Liver (tissue), 9 donors: ENCODE measurements around the gene FAM120B. TPM values are rescaled to one million over a fixed set of nuclear protein-coding genes. Genes with fewer than 3 reads are reported as not detected.

Experiments used
- DNase-seq: peaks from one replicate; pipeline ENCODE4 v3.0.0-alpha.2; 2017; ENCODE audit warnings: low spot score
- H3K27ac ChIP-seq, 2 donors: one replicate each; pipeline ENCODE4 v1.7.0; 2013; ENCODE audit warnings: inconsistent platforms in 2 of 2, low read length in 2 of 2, control low read depth in 1 of 2, low read depth in 1 of 2, mild to moderate bottlenecking in 1 of 2
- H3K27me3 ChIP-seq, 4 donors: one replicate each; pipeline versions ENCODE4 v1.6.1 to v1.7.0; 2013; ENCODE audit warnings: low read length in 3 of 4, inconsistent platforms in 1 of 4, mild to moderate bottlenecking in 1 of 4, moderate library complexity in 1 of 4; ENCODE audit not compliant: control insufficient read depth in 4 of 4, insufficient read depth in 4 of 4
- H3K36me3 ChIP-seq, 4 donors: one replicate each; pipeline versions ENCODE4 v1.6.1 to v1.7.0; 2013; ENCODE audit warnings: low read length in 3 of 4, mild to moderate bottlenecking in 3 of 4, low read depth in 1 of 4, moderate library complexity in 1 of 4; ENCODE audit not compliant: control insufficient read depth in 4 of 4, insufficient read depth in 3 of 4
- H3K4me1 ChIP-seq, 4 donors: one replicate each; pipeline versions ENCODE4 v1.6.1 to v1.7.0; 2013; ENCODE audit warnings: low read length in 3 of 4, mild to moderate bottlenecking in 3 of 4, moderate library complexity in 1 of 4; ENCODE audit not compliant: control insufficient read depth in 4 of 4, insufficient read depth in 4 of 4
- H3K4me3 ChIP-seq, 3 donors: one replicate each; pipeline versions ENCODE4 v1.6.1 to v1.7.0; 2013; ENCODE audit warnings: low read length in 3 of 3, control low read depth in 1 of 3, low read depth in 1 of 3, mild to moderate bottlenecking in 1 of 3
- H3K9ac ChIP-seq, 2 donors: one replicate each; pipeline ENCODE4 v1.7.0; 2013; ENCODE audit warnings: low read length in 2 of 2, mild to moderate bottlenecking in 2 of 2, moderate library complexity in 2 of 2, control low read depth in 1 of 2, low read depth in 1 of 2
- H3K9me3 ChIP-seq, 4 donors: one replicate each; pipeline versions ENCODE4 v1.6.1 to v1.7.0; 2013; ENCODE audit warnings: low read length in 3 of 4; ENCODE audit not compliant: control insufficient read depth in 4 of 4
- ATF3 ChIP-seq: IDR thresholded peaks from 2 replicates; pipeline ENCODE4 v1.6.1; 2016; ENCODE audit warnings: antibody characterized with exemption
- EGR1 ChIP-seq, 2 donors: IDR thresholded peaks; 2 replicates each; pipeline ENCODE4 v1.6.1; 2016 to 2018; ENCODE audit warnings: antibody characterized with exemption in 2 of 2, low read depth in 2 of 2
- FOXA1 ChIP-seq: IDR thresholded peaks from 2 replicates; pipeline ENCODE4 v1.6.1; 2016; ENCODE audit warnings: antibody characterized with exemption
- FOXA2 ChIP-seq: IDR thresholded peaks from 2 replicates; pipeline ENCODE4 v1.6.1; 2016; ENCODE audit warnings: antibody characterized with exemption
- GABPA ChIP-seq, 2 donors: IDR thresholded peaks in 1 of 2; conservative IDR thresholded peaks in 1 of 2; 2 replicates each; pipeline ENCODE4 v1.6.1; 2016; ENCODE audit warnings: antibody characterized with exemption in 2 of 2, mild to moderate bottlenecking in 1 of 2, moderate library complexity in 1 of 2
- HNF4G ChIP-seq: IDR thresholded peaks from 2 replicates; pipeline ENCODE4 v1.6.1; 2016; ENCODE audit warnings: antibody characterized with exemption
- JUND ChIP-seq, 2 donors: IDR thresholded peaks; 2 replicates each; pipeline ENCODE4 v1.6.1; 2016; ENCODE audit warnings: antibody characterized with exemption in 2 of 2
- NR2F2 ChIP-seq: IDR thresholded peaks from 2 replicates; pipeline ENCODE4 v1.6.1; 2016; ENCODE audit warnings: antibody characterized with exemption
- RAD21 ChIP-seq, 2 donors: IDR thresholded peaks; 2 replicates each; pipeline ENCODE4 v1.6.1; 2016; ENCODE audit warnings: antibody characterized with exemption in 2 of 2, mild to moderate bottlenecking in 2 of 2
- REST ChIP-seq: IDR thresholded peaks from 2 replicates; pipeline ENCODE4 v1.6.1; 2016; ENCODE audit warnings: antibody characterized with exemption, mild to moderate bottlenecking
- RXRA ChIP-seq, 2 donors: IDR thresholded peaks; 2 replicates each; pipeline ENCODE4 v1.6.1; 2017 to 2018; ENCODE audit warnings: antibody characterized with exemption in 2 of 2, mild to moderate bottlenecking in 1 of 2
- SP1 ChIP-seq: IDR thresholded peaks from 2 replicates; pipeline ENCODE4 v1.6.1; 2018; ENCODE audit warnings: antibody characterized with exemption, mild to moderate bottlenecking
- TAF1 ChIP-seq: conservative IDR thresholded peaks from 2 replicates; pipeline ENCODE4 v1.6.1; 2016; ENCODE audit warnings: antibody characterized with exemption, mild to moderate bottlenecking
- YY1 ChIP-seq: IDR thresholded peaks from 2 replicates; pipeline ENCODE4 v1.6.1; 2016; ENCODE audit warnings: antibody characterized with exemption, mild to moderate bottlenecking
- WGBS: extraction: QIAGEN DNeasy Blood & Tissue Kit; methylation state at CpG from one replicate; pipeline ENCODE4 v1.1.7; 2013; 5-methylcytosine and 5-hydroxymethylcytosine counted together
- polyA plus RNA-seq, 2 donors: library from polyadenylated mRNA; stranded (reverse) in 1 of 2; unstranded in 1 of 2; fragments of 200-250 nt in 1 of 2; fragments of >200 nt in 1 of 2; fragmentation: Nextera tagmentation in 1 of 2; extraction: Ambion mirVana in 1 of 2; gene quantifications; one replicate each; pipeline versions ENCODE4 v1.2.1 to v1.2.3, GENCODE V29; 2013 to 2015
- total RNA-seq, 2 donors: library from RNA; depleted of rRNA; stranded (reverse); fragments of >200 nt; gene quantifications; one replicate each; pipeline ENCODE4 v1.2.3, GENCODE V29; 2014
- TF ChIP-seq, protein P1 (sequence below): fragments of 150-350 bp; IDR thresholded peaks from 2 replicates; pipeline ENCODE4 v1.5.1; 2017; ENCODE audit warnings: improper control_type of control experiment, low read depth, low read length; ENCODE audit not compliant: missing input control
- TF ChIP-seq, protein P2 (sequence below): IDR thresholded peaks from 2 replicates; pipeline ENCODE4 v1.6.1; 2016; ENCODE audit warnings: antibody characterized with exemption
- TF ChIP-seq, protein P3 (sequence below): IDR thresholded peaks from 2 replicates; pipeline ENCODE4 v1.6.1; 2016; ENCODE audit warnings: antibody characterized with exemption
- donor health status: healthy.
- donor health status: healthy.
- donor health status: healthy.
- donor health status: healthy.
- donor health status: healthy.

The FAM120B gene
- total and polyA plus RNA-seq, 4 donors: 6.0 to 11.1 (median 9.1) TPM

DNA sequence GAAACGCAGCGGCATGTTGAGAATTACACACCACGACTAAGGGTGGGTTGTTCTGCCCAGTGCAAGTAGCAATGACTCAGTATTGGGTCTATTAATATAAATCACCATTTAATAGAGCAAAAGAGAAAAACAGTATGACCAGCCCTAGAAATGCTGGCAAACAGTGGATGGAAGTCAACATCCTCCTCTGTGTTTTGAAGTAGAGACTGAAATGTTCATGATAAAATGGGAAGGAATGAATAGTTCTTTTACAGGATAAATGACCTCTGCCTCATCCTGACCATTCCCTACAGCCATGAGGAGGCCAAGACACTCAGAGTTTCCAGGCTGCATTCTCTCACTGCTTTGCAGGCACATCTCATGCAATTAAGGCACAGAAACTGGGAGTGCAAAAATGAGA lies 134.8 kb downstream of the FAM120B start:
- WGBS: 81% methylated on average over 3 of the region's 3 CpGs
- no peak for DNase-seq

DNA sequence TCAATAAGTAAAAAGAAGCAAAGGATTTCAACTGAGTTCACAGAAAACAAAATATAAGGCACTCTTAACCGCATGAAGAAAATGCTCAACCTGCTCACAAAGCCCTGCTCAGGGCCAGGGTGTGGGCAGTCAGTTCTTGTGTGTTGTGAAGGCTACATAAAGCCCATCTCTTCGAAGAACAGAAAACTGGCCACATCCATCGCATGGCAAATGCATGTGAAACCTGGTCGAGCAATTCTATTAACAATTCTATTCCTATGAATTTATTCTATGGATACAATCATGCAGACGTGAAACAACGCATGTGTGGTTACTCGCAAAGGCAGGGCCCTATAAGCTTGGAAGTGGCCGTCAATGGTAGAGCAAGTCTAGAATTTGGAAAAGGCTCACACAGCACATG lies 136.0 kb downstream of the FAM120B start:
- no peak for TF ChIP-seq YY1
- TF ChIP-seq FOXA1: no peak
- TF ChIP-seq JUND (IDR thresholded peaks at IDR 0.05): no peak
- no peak for TF ChIP-seq RAD21 (IDR thresholded peaks at IDR 0.05)
- TF ChIP-seq, protein P1, sequence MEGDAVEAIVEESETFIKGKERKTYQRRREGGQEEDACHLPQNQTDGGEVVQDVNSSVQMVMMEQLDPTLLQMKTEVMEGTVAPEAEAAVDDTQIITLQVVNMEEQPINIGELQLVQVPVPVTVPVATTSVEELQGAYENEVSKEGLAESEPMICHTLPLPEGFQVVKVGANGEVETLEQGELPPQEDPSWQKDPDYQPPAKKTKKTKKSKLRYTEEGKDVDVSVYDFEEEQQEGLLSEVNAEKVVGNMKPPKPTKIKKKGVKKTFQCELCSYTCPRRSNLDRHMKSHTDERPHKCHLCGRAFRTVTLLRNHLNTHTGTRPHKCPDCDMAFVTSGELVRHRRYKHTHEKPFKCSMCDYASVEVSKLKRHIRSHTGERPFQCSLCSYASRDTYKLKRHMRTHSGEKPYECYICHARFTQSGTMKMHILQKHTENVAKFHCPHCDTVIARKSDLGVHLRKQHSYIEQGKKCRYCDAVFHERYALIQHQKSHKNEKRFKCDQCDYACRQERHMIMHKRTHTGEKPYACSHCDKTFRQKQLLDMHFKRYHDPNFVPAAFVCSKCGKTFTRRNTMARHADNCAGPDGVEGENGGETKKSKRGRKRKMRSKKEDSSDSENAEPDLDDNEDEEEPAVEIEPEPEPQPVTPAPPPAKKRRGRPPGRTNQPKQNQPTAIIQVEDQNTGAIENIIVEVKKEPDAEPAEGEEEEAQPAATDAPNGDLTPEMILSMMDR: no peak
- TF ChIP-seq NR2F2: no peak
- TF ChIP-seq FOXA2: no peak
- no peak for TF ChIP-seq EGR1 (IDR thresholded peaks at IDR 0.05; ENCODE audit: low read depth in 2 of 2)
- TF ChIP-seq GABPA (IDR thresholded peaks at IDR 0.05 in 1 of 2, conservative IDR thresholded peaks at IDR 0.05 in 1 of 2): no peak
- no peak for TF ChIP-seq SP1
- TF ChIP-seq RXRA (IDR thresholded peaks at IDR 0.05): no peak
- TF ChIP-seq REST: no peak
- no peak for TF ChIP-seq HNF4G
- TF ChIP-seq, protein P2, sequence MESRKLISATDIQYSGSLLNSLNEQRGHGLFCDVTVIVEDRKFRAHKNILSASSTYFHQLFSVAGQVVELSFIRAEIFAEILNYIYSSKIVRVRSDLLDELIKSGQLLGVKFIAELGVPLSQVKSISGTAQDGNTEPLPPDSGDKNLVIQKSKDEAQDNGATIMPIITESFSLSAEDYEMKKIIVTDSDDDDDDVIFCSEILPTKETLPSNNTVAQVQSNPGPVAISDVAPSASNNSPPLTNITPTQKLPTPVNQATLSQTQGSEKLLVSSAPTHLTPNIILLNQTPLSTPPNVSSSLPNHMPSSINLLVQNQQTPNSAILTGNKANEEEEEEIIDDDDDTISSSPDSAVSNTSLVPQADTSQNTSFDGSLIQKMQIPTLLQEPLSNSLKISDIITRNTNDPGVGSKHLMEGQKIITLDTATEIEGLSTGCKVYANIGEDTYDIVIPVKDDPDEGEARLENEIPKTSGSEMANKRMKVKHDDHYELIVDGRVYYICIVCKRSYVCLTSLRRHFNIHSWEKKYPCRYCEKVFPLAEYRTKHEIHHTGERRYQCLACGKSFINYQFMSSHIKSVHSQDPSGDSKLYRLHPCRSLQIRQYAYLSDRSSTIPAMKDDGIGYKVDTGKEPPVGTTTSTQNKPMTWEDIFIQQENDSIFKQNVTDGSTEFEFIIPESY: no peak
- TF ChIP-seq, protein P3, sequence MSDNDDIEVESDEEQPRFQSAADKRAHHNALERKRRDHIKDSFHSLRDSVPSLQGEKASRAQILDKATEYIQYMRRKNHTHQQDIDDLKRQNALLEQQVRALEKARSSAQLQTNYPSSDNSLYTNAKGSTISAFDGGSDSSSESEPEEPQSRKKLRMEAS: no peak
- no peak for TF ChIP-seq TAF1
- no peak for TF ChIP-seq ATF3
- Histone ChIP-seq H3K27me3 (peaks cover 0 to 2% (median 0%) of the 10 kb centered on the region in 4 donors), H3K4me3 (no peak overlapping the region), H3K36me3 (no peaks in the 10 kb centered on the region), H3K27ac (no peak overlapping the region), H3K9me3 (no peaks in the 10 kb centered on the region), H3K4me1 (peaks cover 0 to 6% (median 0%) of the 10 kb centered on the region in 4 donors), H3K9ac (no peak overlapping the region)
- DNase-seq: no peak
- WGBS: 92% methylated on average over 8 of the region's 8 CpGs

More for the DNA sequence above, 134.8 kb downstream of the FAM120B start:
- Histone ChIP-seq H3K27me3 (peaks cover 0 to 2% (median 0%) of the 10 kb centered on the region in 4 donors), H3K36me3 (no peaks in the 10 kb centered on the region), H3K9ac (no peak overlapping the region), H3K4me1 (peaks cover 0 to 6% (median 0%) of the 10 kb centered on the region in 4 donors), H3K9me3 (no peaks in the 10 kb centered on the region), H3K27ac (no peak overlapping the region), H3K4me3 (no peak overlapping the region)
- TF ChIP-seq JUND (IDR thresholded peaks at IDR 0.05) (peak in 1 of 2 donors; percentile 17), ATF3 (no peak)
